Posterior cingulate gyrus (tissue), 11 donors: ENCODE results near the gene PYGB.

ENCODE experiments used
- DNase-seq, 10 donors: peaks; one replicate each; pipeline versions ENCODE4 v3.0.0 to v3.0.0-alpha.2; 2020 to 2021; ENCODE audit warnings: mixed read lengths in 3 of 10
- intact Hi-C: fragments of 100-400 bp; cut with DNase I; formaldehyde crosslinking; loops from one replicate; pipeline ENCODE4 v1.15.1; 2023

PYGB gene

GRCh38 chr20:25214819-25215218 lies 33.1 kb upstream of the PYGB start:
- intact Hi-C loops, result no loop called here
- DNase-seq, result peak in 1 of 10 donors; percentile 51

- intact Hi-C loops, result no loop called here
- no peak for DNase-seq
Observed at GRCh38 chr20:25215521-25215920, 32.4 kb upstream of the PYGB start.

GRCh38 chr20:25216199-25216945 lies 31.5 kb upstream of the PYGB start:
- intact Hi-C loops, result no loop called here
- no peak for DNase-seq

GRCh38 chr20:25217161-25218108 lies 30.4 kb upstream of the PYGB start:
- no peak for DNase-seq

GRCh38 chr20:25218109-25218486 lies 29.8 kb upstream of the PYGB start:
- DNase-seq, result no peak
- intact Hi-C loops, result no loop called here

More at GRCh38 chr20:25217161-25218108, 30.4 kb upstream of the PYGB start:
- intact Hi-C loops, result no loop called here

GRCh38 chr20:25218492-25218891 lies 29.4 kb upstream of the PYGB start:
- DNase-seq, result peak in 1 of 10 donors; percentile 31
- intact Hi-C loops, result no loop called here

GRCh38 chr20:25219365-25219764 lies 28.5 kb upstream of the PYGB start:
- intact Hi-C loops, result no loop called here
- DNase-seq, result peak in 2 of 10 donors; percentile 39 to 48

- intact Hi-C loops, result no loop called here
- DNase-seq, result peak in 1 of 10 donors; percentile 47
Observed at GRCh38 chr20:25220021-25220730, 27.7 kb upstream of the PYGB start.

GRCh38 chr20:25220810-25221591 lies 26.9 kb upstream of the PYGB start:
- intact Hi-C loops, result no loop called here
- DNase-seq, result peak in 1 of 10 donors; percentile 62

GRCh38 chr20:25221592-25222460 lies 26.1 kb upstream of the PYGB start:
- intact Hi-C loops, result no loop called here
- DNase-seq, result peak in 1 of 10 donors; percentile 84

GRCh38 chr20:25222461-25223178 lies 25.3 kb upstream of the PYGB start:
- intact Hi-C loops, result no loop called here
- DNase-seq, result peak in 1 of 10 donors; percentile 74

GRCh38 chr20:25223179-25223661 lies 24.7 kb upstream of the PYGB start:
- DNase-seq, result peak in 1 of 10 donors; percentile 76
- intact Hi-C loops, result no loop called here

GRCh38 chr20:25223765-25224720 lies 23.8 kb upstream of the PYGB start:
- intact Hi-C loops, result no loop called here
- DNase-seq, result no peak

GRCh38 chr20:25224941-25225340 lies 22.9 kb upstream of the PYGB start:
- intact Hi-C loops, result no loop called here
- DNase-seq, result peak in 1 of 10 donors; percentile 78

- DNase-seq, result peak in 1 of 10 donors; percentile 76
- intact Hi-C loops, result no loop called here
Observed at GRCh38 chr20:25225642-25226432, 22.0 kb upstream of the PYGB start.
